GM19238 (cell line): ENCODE results near the gene LRSAM1.
A peak's percentile ranks its signal among the peaks of the same experiment; 100 is the strongest.

Source experiments
- DNase-seq: peaks from one replicate; pipeline ENCODE4 v3.0.0; 2011; ENCODE audit warnings: low spot score; ENCODE audit not compliant: insufficient read length

LRSAM1 gene

DNA sequence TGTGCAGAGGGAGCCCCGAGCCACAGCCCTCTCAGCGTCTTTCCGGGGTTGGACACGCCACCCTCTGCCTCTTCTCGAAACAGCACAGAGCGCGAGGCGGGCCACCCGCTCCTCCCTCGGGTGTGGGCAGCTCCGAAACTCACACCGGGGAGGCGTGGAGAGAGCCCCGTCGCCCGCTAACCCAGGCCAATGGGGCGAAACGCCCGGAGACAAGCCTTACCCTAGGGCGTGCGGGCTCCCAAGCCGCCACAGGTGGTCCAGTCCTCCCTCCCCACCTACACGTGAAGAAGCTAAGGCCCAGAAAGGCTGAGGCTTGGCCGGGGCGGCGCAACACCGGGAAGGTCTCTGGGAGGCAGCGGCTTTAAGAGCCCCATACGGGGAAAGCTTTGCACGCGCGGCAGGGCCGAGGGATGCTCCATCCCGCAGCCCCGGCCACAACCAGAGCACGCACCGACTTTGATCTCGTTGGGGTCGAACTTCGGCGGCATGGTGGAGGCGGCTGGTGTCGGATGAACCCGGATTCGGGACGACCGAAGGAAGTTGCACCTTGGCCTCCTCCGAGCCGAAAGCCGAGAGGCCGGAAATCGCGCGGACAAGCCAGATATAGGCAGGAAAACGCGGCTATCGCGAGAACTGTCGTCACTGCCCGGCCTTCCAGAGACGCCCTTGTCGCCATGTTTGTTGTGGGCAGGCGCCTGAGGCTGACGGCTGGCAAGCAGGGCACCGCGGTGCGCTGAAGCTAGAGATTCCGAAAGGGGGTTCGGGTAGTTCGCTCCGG, at the start of gene LRSAM1, which contains the start of gene RPL12:
Gene LRSAM1, plus strand, starts transcription at position 681 of the 778 bp plus-strand sequence. CDS start 3,018 bp downstream, outside the sequence.
Gene RPL12, minus strand, starts transcription at position 577 of the 778 bp plus-strand sequence. Its CDS starts 89 bp downstream, at position 488.
- DNase-seq, result peak; percentile 89

- DNase-seq, result no peak
These were observed 48.8 kb upstream of the LRSAM1 start for GRCh38 chr9:127402401-127403090.

- DNase-seq, result no peak
These were observed 47.7 kb upstream of the LRSAM1 start for GRCh38 chr9:127403507-127404192.

GRCh38 chr9:127404631-127405030, 46.7 kb upstream of the LRSAM1 start:
- no peak for DNase-seq

DNA sequence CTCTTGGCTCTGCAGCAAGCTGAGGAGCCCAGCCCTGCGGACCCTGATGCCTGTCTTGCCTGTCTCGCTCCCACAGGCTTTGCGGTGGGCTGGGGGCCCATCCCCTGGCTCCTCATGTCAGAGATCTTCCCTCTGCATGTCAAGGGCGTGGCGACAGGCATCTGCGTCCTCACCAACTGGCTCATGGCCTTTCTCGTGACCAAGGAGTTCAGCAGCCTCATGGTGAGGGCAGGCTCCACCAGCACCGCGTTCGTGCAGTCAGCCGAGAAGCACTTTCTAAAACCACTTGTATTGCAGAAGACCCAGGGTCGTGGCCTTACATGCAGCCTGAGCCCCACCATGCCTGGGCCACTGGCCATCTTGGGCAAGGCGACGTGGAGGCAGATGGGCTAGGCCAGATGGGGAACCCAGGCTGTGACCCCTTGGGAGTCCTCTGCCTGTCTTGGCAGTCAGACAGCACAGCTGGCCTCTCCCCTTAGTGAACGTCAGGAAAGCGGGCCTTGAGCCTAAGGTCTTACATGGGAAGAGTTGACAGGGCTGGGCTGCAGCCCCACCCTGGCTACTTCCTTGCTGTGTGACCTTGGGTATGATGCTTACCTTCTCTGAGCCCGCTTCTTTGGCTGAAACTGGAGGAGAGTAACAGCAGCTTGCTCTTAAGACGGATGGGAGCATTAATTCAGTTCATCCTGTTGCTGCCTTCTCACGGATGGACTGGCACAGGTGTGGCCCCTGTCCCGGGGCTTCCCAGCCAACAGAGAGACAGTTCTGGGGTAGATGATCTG, 45.8 kb upstream of the LRSAM1 start:
- DNase-seq, result no peak

DNA sequence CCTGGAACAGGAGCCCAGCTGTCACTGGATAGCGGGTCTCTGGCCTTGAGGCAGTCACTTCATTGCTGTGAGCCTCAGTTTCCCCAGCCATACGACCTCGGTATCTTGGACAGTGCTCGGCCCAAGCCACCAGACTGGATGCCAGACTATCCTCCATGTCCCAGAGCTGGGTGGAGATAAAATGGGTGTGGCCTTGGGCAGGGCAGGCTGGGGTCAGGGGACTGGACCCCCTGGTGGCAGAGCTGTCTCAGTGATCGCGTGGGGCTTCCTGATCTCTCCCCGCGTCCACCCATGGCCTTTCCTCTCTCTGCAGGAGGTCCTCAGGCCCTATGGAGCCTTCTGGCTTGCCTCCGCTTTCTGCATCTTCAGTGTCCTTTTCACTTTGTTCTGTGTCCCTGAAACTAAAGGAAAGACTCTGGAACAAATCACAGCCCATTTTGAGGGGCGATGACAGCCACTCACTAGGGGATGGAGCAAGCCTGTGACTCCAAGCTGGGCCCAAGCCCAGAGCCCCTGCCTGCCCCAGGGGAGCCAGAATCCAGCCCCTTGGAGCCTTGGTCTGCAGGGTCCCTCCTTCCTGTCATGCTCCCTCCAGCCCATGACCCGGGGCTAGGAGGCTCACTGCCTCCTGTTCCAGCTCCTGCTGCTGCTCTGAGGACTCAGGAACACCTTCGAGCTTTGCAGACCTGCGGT, 44.4 kb upstream of the LRSAM1 start:
- DNase-seq, result no peak

- no peak for DNase-seq
These were observed 43.8 kb upstream of the LRSAM1 start for GRCh38 chr9:127407492-127407843.

DNA sequence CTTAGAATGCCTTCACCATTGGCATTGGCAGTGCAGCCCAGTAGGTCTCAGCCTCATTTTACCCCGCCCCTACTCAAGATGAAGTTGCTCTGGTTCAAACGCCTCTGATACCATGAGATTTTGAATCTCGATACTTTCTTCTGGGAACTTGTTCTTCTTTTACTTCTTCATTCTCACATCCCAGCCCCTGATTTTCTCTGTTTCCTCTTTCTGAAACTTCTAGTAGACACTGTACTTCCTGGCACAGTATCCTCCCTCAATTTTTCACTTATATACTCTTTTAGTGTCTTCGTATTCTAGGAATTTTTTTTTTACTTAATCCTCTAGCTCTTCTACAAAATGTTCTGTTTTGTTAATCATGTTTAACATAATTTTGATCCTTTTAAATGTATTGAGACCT, 40.2 kb upstream of the LRSAM1 start:
- no peak for DNase-seq

DNA sequence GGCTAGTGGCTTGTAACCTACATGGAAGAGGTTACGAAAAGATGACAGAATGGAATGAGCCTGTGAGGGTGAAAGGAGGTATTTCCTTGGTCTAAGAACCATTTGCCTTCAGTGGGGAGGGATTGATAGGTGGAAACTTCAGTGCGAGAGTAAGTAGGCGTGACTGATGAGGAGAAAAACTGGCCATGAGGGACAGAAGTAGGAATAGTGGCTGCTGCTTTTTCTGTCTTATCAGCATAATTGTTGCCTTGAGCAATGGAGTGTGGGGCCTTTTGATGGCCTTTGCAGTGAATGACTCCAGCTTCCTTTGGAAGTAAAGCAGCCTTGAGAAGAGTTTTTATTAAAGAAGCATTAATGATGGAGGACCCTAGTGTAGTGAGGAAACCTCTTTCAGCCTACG, 36.2 kb upstream of the LRSAM1 start:
- no peak for DNase-seq

DNA sequence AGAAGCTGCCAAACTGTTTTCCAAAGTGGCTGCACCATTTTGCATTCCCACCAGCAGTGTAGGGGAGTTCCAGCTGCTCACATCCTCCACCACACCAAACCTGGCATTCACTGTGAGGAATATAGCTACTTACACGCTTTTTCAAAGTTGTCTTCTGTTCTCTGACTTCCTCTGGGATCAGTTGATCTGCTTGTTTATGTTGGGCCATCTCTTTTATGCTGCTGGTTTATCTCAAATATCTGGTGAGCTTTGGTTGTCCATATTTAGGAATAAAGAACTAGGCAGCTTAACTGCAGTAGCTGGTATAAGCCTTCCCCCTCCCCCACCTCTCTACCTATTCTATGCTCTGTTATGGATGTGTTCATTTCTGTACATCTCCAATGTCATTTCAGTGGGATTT, 35.7 kb upstream of the LRSAM1 start:
- DNase-seq, result no peak

- DNase-seq, result no peak
These were observed 33.9 kb upstream of the LRSAM1 start for GRCh38 chr9:127417131-127418036.

DNA sequence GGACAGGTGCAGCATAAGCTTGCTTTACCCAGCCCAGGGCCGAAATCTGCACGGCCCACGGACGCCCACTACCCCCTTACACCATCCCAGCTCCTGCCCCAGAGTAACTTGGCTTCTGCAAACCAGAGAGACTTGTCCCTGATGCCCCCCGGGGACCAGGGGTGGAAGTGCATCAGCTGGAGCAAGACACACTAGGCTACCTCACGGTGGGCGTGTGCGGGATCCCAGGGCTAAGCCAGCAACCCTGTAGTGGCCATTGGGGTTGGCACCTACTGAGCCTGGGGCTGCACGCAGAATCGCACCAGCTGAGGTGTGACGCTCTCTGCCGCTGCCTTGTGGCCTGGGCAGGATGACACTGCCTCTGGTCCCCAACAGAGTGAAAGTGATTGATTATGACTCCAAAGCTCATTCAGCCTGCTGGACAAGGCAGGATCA, 33.3 kb upstream of the LRSAM1 start:
- DNase-seq, result peak; percentile 37

- DNase-seq, result no peak
These were observed 32.0 kb upstream of the LRSAM1 start for GRCh38 chr9:127419348-127419747.

DNA sequence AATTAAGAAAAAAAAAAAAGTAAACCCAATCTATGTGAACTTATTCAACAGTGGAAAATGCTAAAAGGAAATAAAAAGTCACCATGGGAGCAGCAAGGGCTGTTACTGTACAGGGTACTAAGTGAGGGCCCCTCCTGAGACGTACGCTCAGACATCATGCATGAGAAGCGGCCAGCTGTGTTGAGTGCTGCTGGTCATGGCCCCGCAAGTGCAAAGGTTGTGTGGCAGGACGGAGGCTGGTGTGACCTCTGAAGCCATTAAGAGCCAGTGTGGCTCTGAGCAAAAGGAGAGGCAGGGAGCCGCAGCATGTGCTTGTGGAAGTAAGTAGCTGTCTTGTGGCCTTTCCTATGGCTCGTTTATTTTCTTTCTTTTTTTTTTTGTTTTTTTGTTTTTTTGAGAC, 30.3 kb upstream of the LRSAM1 start:
- DNase-seq, result no peak

DNA sequence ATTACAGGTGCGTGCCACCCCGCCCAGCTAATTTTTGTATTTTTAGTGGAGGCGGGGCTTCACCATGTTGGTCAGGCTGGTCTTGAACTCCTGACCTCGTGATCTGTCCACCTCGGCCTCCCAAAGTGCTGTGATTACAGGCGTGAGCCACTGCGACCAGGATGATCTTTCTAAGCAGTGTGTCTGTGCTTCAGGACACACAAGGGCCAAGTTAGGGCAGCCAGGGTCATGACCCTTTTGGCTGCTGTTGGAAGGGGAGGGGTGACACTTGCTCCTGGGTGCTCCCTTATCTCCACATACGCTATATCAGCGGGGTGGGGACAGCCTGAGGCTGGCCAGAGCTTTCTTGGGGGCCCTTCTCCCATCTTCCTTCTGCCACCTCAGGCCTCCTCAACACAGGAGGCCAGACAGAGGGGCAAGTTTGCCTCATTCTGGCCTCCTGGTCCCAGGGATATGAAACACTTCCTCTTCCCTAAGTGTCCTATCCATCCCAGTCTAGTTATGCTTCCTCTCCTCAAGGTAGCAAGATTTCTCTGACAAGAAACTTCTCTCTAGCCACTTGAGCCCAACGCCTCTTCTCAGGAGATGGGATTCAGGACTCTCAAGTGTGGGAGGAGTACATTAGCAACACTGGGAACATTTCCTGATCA, 29.1 kb upstream of the LRSAM1 start:
- no peak for DNase-seq

GRCh38 chr9:127422787-127423186, 28.5 kb upstream of the LRSAM1 start:
- DNase-seq, result no peak

DNA sequence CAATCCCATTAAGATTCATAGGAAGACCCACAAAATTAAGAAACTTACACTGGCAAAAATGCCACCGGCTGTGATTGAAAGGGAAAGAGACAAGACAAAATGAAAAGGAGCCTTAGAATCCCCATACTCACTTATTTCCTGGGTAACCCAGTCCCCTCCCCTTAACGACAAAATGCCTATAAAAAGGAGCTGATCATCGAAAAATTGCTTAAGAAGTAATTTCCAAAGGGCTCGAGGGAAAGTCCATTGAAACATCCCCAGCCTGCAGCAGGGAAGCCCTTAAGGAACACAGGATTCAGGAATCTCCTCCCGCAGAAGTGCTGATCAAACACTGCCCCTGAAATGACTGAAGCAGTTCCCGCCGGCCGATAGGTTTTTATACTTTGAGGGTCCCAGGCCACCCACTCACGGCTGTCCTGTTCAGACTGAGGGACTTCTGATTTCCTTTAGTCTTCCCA, 27.8 kb upstream of the LRSAM1 start:
- DNase-seq, result no peak

- DNase-seq, result peak; percentile 97
These were observed 27.2 kb upstream of the LRSAM1 start, which contains the start of gene ZNF79 for GRCh38 chr9:127423934-127424675. Gene ZNF79, plus strand, starts transcription at chr9:127424382. Its CDS starts 406 bp downstream, at chr9:127424788.
